LNCaP clone FGC (cell line): ENCODE results near the gene CCL13.

Experiments
- DNase-seq: peaks from one replicate; pipeline ENCODE4 v3.0.0-alpha.2; 2011; ENCODE audit warnings: low read depth
- H3K4me3 ChIP-seq: 2 replicates; pipeline ENCODE4 v1.5.1; 2011; ENCODE audit warnings: mild to moderate bottlenecking, low read depth, low read length, control low read depth
- CTCF ChIP-seq: IDR thresholded peaks from 2 replicates; pipeline ENCODE4 v1.5.1; 2012; ENCODE audit warnings: mild to moderate bottlenecking; ENCODE audit not compliant: control insufficient read depth, insufficient read depth; ENCODE audit errors: extremely low read depth

CCL13 gene

GRCh38 chr17:34382621-34383124 is 26.4 kb downstream of the CCL13 start:
- no peak overlapping the region for H3K4me3 ChIP-seq
- DNase-seq: no peak
- TF ChIP-seq CTCF: no peak

GRCh38 chr17:34383216-34383615 is 26.9 kb downstream of the CCL13 start:
- no peak overlapping the region for H3K4me3 ChIP-seq

GRCh38 chr17:34384271-34384670 is 28.0 kb downstream of the CCL13 start:
- DNase-seq: no peak
- no peak overlapping the region for H3K4me3 ChIP-seq
- no peak for TF ChIP-seq CTCF

More at GRCh38 chr17:34383216-34383615, 26.9 kb downstream of the CCL13 start:
- DNase-seq: no peak
- no peak for TF ChIP-seq CTCF

DNA sequence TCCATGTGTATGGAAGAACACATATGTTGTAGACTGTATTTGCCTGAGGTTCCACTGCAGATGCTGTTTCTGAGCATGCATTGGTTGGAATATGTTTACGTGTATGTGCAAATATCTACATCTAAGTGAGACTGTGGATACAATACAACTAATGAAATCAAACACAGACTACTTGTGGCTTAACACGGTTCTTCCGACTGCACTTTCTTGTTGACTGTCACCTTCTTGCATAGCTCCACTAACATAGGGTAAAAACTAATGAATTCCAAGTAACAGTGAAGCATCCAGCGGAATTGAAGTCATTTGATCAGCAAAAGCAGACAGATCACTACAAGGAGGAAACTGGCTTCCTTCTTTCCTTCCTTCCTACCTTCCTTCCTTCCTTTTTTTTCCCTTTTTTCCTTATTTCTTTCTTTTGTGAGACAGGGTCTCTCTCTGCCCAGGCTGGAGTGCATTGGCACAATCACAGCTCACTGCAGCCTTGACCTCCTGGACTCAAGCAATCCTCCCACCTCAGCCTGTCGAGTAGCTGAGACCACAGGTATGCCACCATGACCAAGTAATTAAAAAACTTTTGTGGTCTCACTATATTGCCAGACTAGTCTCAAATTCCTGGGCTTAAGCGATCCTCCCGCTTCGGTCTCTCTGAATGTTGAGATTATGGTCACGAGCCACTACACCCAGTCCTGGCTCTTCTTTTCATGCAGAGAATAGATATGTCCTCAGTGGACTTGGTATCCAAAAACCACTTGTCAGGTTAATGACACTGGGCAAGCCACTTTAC is 28.7 kb downstream of the CCL13 start:
- no peak for DNase-seq
- TF ChIP-seq CTCF: no peak
- H3K4me3 ChIP-seq: no peak overlapping the region

GRCh38 chr17:34386343-34386696 is 30.0 kb downstream of the CCL13 start:
- no peak for DNase-seq
- no peak overlapping the region for H3K4me3 ChIP-seq
- no peak for TF ChIP-seq CTCF

- DNase-seq: no peak
- H3K4me3 ChIP-seq: no peak overlapping the region
- no peak for TF ChIP-seq CTCF
Observed at GRCh38 chr17:34386697-34387550, 30.6 kb downstream of the CCL13 start.
